ENCODE results near the gene AHCY.

DNA sequence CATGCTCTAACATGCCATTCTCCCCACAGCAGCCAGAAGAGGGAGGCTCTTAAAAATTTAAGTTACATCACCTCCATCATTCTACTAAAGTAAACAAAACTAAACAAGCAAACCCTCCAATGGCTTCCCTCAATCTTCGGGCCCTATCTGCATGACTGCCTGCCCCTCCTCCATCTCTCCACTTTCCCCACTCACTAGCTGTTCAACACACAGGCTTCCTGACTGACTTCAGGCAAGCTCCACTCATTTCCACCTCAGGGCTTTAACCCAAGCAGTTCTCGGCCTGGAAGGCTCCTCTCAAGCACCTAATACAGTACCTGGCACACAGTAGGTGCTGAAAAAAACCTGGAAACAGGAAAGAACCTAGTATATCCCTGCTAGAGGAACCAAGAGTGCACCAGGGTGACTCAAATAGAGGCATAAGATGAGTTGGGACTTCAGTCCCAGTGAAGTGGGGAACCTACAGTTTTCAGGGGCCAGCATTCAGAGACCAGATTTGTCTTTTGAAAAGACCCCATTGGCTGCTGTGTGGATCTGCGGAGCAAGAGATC is 2.8 kb downstream of the AHCY start:
- TF ChIP-seq, protein P1, sequence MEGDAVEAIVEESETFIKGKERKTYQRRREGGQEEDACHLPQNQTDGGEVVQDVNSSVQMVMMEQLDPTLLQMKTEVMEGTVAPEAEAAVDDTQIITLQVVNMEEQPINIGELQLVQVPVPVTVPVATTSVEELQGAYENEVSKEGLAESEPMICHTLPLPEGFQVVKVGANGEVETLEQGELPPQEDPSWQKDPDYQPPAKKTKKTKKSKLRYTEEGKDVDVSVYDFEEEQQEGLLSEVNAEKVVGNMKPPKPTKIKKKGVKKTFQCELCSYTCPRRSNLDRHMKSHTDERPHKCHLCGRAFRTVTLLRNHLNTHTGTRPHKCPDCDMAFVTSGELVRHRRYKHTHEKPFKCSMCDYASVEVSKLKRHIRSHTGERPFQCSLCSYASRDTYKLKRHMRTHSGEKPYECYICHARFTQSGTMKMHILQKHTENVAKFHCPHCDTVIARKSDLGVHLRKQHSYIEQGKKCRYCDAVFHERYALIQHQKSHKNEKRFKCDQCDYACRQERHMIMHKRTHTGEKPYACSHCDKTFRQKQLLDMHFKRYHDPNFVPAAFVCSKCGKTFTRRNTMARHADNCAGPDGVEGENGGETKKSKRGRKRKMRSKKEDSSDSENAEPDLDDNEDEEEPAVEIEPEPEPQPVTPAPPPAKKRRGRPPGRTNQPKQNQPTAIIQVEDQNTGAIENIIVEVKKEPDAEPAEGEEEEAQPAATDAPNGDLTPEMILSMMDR (IDR thresholded peaks at IDR 0.05): no peak
- TF ChIP-seq POLR2AphosphoS5 (IDR thresholded peaks at IDR 0.05): no peak

All from breast epithelium (tissue), 3 donors.